AG04450 (cell line): ENCODE results near the gene SLC22A4. TPM values are rescaled to one million over a fixed set of nuclear protein-coding genes. Genes with fewer than 3 reads are reported as not detected.

Experiments
- CTCF ChIA-PET: fragments of 300-600, 350-600 bp; formaldehyde crosslinking; extraction: SDS; loops from one replicate; lab custom pipeline; 2022; ENCODE audit warnings: antibody characterized with exemption, inconsistent platforms; lab: Charles Lee
- POLR2A ChIA-PET: fragments of 350-600 bp; formaldehyde crosslinking; extraction: SDS; loops from one replicate; lab custom pipeline; 2021; ENCODE audit warnings: antibody characterized with exemption, inconsistent platforms; lab: Yijun Ruan, JAX
- DNase-seq: peaks from one replicate; pipeline ENCODE4 v3.0.0-alpha.2; 2011; ENCODE audit warnings: low read depth, low spot score
- H3K27ac ChIP-seq: one replicate; pipeline ENCODE4 v1.5.1; 2012; ENCODE audit warnings: low read depth, low read length, control low read depth
- H3K27me3 ChIP-seq: one replicate; pipeline ENCODE4 v1.6.0; 2012; ENCODE audit warnings: low read length; ENCODE audit not compliant: control insufficient read depth, insufficient read depth
- H3K4me3 ChIP-seq: 2 replicates; pipeline ENCODE4 v1.5.1; 2011; ENCODE audit warnings: mild to moderate bottlenecking, low read depth, low read length, control low read depth
- H3K9me3 ChIP-seq: 2 replicates; pipeline ENCODE4 v1.5.1; 2012; ENCODE audit warnings: low read length; ENCODE audit not compliant: control insufficient read depth, insufficient read depth
- polyA plus RNA-seq: library from polyadenylated mRNA; depleted of rRNA; stranded (reverse); fragments of >200 nt; gene quantifications from 2 replicates; pipeline ENCODE4 v1.2.3, GENCODE V29; 2011; rRNA removed
- small RNA-seq: library from RNA; depleted of rRNA; stranded (forward); fragments of <200 nt; gene quantifications from one replicate; pipeline ENCODE3, GENCODE V24; 2012; ENCODE audit warnings: low read depth; ENCODE audit not compliant: insufficient read length
- TF ChIP-seq, protein P1 (sequence below): IDR thresholded peaks from 2 replicates; pipeline ENCODE4 v1.5.1; 2011; ENCODE audit warnings: low read depth, low read length, control low read depth, inconsistent platforms

SLC22A4 gene
- polyA plus RNA-seq, 1 experiment: 3.1 TPM

DNA sequence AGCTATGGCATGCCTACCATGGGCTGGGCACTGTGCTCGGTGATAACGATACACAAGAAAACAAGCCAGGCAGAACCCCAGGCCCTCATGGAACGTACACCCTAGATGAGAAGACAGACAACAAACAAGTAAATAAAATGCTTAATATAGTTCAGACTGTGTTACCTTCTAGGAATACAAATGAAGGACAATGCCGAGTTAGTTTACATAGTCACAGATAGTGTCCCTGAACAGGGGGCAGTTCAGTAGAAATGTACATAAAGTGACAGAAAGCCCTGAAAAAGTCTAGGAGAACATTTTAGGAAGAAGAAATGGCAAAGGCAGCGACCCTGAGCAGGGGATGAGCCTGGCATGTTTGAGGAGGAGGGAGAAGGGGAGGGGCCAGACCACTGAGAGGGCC is 97.1 kb downstream of the SLC22A4 start:
- Histone ChIP-seq H3K27ac (no peak overlapping the region), H3K27me3 (no peaks in the 10 kb centered on the region), H3K4me3 (no peak overlapping the region), H3K9me3 (no peaks in the 10 kb centered on the region)
- POLR2A ChIA-PET: no interaction called here
- CTCF ChIA-PET: interaction anchor here (1.2 to 9.2 kb wide), 4 partner anchors 20 to 429 kb away, joined by 3 to 209 read pairs (median 6); no protein-coding TSS in a partner anchor
- DNase-seq: no peak
- TF ChIP-seq, protein P1, sequence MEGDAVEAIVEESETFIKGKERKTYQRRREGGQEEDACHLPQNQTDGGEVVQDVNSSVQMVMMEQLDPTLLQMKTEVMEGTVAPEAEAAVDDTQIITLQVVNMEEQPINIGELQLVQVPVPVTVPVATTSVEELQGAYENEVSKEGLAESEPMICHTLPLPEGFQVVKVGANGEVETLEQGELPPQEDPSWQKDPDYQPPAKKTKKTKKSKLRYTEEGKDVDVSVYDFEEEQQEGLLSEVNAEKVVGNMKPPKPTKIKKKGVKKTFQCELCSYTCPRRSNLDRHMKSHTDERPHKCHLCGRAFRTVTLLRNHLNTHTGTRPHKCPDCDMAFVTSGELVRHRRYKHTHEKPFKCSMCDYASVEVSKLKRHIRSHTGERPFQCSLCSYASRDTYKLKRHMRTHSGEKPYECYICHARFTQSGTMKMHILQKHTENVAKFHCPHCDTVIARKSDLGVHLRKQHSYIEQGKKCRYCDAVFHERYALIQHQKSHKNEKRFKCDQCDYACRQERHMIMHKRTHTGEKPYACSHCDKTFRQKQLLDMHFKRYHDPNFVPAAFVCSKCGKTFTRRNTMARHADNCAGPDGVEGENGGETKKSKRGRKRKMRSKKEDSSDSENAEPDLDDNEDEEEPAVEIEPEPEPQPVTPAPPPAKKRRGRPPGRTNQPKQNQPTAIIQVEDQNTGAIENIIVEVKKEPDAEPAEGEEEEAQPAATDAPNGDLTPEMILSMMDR: no peak

DNA sequence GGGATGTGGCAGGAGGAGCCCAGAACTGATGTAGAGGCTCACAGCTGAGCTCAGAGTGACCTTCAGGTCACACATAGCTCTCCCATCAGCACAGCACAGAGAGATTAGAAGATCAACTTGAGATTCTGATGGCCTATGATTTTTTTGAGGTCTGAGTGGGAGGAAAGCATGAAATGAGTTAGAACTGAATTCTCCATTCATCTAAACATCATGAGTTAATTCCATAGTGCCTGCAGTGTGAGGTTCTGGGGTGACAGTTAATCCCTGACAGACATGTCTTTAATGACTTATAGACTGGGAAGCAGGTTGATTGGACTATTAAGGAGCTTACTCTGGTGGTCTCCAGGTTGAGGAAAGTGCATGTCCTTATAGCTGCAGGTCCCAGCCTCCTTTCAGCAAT is 97.7 kb downstream of the SLC22A4 start:
- ChIA-PET CTCF (no interaction called here), POLR2A (no interaction called here)
- no peak overlapping the region for H3K27ac ChIP-seq
- no peak overlapping the region for H3K4me3 ChIP-seq
- TF ChIP-seq, protein P1: no peak
- no peak for DNase-seq
- no peaks in the 10 kb centered on the region for H3K9me3 ChIP-seq
- peaks cover 2% of the 10 kb centered on the region for H3K27me3 ChIP-seq

DNA sequence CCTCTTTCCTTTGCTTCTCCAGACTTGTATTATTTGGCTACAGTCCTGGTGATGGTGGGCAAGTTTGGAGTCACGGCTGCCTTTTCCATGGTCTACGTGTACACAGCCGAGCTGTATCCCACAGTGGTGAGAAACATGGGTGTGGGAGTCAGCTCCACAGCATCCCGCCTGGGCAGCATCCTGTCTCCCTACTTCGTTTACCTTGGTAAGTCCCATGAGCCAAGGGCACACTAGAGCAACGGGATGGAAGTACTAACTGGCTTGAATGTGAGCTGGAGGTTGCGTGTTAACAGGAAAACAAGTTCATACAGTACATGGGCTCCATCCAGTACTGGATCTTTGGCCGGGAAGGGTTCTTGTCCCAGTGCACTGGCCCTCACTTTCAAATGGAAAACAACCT is 98.2 kb downstream of the SLC22A4 start:
- TF ChIP-seq, protein P1: no peak
- Histone ChIP-seq H3K27ac (no peak overlapping the region), H3K9me3 (no peaks in the 10 kb centered on the region), H3K27me3 (peaks cover 2% of the 10 kb centered on the region), H3K4me3 (no peak overlapping the region)
- DNase-seq: no peak
- ChIA-PET CTCF (no interaction called here), POLR2A (no interaction called here)

DNA sequence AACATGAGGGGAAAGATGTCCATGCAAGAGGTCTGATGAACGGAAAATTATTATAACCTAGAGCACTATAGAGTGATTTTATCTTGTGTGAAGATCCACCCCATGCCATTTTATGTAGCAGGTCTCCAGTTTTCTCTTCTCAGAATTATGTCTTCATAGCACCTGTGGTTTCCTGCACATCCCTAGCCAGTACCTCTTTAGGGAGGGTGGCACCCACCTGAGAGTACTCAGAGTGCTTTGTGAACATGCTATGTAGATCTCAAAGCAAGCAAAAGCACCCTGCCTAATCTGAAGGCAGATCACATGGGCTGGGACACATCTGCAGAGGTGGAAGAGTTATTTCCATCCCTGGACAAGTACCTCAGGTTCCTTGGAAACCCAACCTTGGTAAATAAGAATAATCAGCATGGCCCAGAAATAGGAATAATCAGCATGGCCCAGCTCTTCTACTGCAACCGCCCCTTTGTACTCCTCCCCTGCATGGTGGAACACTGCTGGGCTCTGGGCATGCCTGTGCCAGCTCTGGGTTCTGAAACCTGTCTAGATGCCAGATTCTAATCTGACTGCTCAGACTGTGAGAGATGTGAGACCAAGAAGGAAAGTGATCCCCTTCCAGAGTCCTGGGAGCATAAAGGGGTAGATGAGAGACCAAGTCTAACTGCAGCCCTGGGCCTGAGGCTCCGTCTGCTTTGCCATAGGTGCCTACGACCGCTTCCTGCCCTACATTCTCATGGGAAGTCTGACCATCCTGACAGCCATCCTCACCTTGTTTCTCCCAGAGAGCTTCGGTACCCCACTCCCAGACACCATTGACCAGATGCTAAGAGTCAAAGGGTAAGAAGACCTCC is 99.0 kb downstream of the SLC22A4 start:
- ChIA-PET CTCF (no interaction called here), POLR2A (no interaction called here)
- TF ChIP-seq, protein P1: no peak
- H3K27ac ChIP-seq: no peak overlapping the region
- no peak for DNase-seq
- H3K27me3 ChIP-seq: peaks cover 2% of the 10 kb centered on the region
- no peak overlapping the region for H3K4me3 ChIP-seq
- H3K9me3 ChIP-seq: no peaks in the 10 kb centered on the region

Small RNA genes within 50 kb of the gene (small RNA-seq; reads per million reads assigned to genes)
- not detected for gene MIR3936

Other genes starting within 250 kb of the SLC22A4 start
- gene IL3, start 233.7 kb upstream of the SLC22A4 start, polyA plus RNA-seq: not detected in 2 replicates
- not detected in 2 replicates for gene CSF2, start 220.6 kb upstream of the SLC22A4 start, polyA plus RNA-seq
- 178 and 186 TPM in 2 replicates for gene P4HA2, start 66.5 kb upstream of the SLC22A4 start, polyA plus RNA-seq
- gene PDLIM4, start 36.7 kb upstream of the SLC22A4 start, polyA plus RNA-seq: 43.4 and 64.2 TPM in 2 replicates
- 6.9 TPM in 2 replicates for gene SLC22A5, start 75.3 kb downstream of the SLC22A4 start, polyA plus RNA-seq
- gene IRF1, start 196.4 kb downstream of the SLC22A4 start, polyA plus RNA-seq: 22.6 and 30.0 TPM in 2 replicates
- not detected in 2 replicates for gene IL5, start 249.1 kb downstream of the SLC22A4 start, polyA plus RNA-seq